ENCODE data around the gene TSSK1B. TPM values are rescaled to one million over a fixed set of nuclear protein-coding genes. Genes with fewer than 3 reads are reported as not detected.

The TSSK1B gene
- total and polyA plus RNA-seq, 2 experiments from 2014 or later = 0.52 TPM; not detected in 1

DNA sequence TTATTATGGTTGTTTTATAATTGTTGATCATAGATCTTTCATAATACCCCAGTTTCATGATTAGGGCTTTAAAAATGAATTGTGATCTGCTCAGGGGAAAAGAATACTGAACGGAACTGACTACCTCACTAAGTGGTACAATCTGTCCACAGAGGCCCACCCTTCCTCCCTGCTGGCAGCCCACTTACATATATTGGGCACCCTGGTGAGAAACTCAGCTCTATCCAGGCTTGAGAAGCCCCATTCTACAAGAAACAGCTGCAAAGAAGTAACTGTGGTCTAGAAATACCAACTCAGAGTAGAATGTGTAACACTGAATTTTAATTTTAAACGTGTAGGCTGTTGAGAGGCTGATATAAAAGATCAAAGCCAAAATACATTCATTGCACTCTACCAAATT lies 46.9 kb downstream of the TSSK1B start (continued):
- TF ChIP-seq, protein P1, sequence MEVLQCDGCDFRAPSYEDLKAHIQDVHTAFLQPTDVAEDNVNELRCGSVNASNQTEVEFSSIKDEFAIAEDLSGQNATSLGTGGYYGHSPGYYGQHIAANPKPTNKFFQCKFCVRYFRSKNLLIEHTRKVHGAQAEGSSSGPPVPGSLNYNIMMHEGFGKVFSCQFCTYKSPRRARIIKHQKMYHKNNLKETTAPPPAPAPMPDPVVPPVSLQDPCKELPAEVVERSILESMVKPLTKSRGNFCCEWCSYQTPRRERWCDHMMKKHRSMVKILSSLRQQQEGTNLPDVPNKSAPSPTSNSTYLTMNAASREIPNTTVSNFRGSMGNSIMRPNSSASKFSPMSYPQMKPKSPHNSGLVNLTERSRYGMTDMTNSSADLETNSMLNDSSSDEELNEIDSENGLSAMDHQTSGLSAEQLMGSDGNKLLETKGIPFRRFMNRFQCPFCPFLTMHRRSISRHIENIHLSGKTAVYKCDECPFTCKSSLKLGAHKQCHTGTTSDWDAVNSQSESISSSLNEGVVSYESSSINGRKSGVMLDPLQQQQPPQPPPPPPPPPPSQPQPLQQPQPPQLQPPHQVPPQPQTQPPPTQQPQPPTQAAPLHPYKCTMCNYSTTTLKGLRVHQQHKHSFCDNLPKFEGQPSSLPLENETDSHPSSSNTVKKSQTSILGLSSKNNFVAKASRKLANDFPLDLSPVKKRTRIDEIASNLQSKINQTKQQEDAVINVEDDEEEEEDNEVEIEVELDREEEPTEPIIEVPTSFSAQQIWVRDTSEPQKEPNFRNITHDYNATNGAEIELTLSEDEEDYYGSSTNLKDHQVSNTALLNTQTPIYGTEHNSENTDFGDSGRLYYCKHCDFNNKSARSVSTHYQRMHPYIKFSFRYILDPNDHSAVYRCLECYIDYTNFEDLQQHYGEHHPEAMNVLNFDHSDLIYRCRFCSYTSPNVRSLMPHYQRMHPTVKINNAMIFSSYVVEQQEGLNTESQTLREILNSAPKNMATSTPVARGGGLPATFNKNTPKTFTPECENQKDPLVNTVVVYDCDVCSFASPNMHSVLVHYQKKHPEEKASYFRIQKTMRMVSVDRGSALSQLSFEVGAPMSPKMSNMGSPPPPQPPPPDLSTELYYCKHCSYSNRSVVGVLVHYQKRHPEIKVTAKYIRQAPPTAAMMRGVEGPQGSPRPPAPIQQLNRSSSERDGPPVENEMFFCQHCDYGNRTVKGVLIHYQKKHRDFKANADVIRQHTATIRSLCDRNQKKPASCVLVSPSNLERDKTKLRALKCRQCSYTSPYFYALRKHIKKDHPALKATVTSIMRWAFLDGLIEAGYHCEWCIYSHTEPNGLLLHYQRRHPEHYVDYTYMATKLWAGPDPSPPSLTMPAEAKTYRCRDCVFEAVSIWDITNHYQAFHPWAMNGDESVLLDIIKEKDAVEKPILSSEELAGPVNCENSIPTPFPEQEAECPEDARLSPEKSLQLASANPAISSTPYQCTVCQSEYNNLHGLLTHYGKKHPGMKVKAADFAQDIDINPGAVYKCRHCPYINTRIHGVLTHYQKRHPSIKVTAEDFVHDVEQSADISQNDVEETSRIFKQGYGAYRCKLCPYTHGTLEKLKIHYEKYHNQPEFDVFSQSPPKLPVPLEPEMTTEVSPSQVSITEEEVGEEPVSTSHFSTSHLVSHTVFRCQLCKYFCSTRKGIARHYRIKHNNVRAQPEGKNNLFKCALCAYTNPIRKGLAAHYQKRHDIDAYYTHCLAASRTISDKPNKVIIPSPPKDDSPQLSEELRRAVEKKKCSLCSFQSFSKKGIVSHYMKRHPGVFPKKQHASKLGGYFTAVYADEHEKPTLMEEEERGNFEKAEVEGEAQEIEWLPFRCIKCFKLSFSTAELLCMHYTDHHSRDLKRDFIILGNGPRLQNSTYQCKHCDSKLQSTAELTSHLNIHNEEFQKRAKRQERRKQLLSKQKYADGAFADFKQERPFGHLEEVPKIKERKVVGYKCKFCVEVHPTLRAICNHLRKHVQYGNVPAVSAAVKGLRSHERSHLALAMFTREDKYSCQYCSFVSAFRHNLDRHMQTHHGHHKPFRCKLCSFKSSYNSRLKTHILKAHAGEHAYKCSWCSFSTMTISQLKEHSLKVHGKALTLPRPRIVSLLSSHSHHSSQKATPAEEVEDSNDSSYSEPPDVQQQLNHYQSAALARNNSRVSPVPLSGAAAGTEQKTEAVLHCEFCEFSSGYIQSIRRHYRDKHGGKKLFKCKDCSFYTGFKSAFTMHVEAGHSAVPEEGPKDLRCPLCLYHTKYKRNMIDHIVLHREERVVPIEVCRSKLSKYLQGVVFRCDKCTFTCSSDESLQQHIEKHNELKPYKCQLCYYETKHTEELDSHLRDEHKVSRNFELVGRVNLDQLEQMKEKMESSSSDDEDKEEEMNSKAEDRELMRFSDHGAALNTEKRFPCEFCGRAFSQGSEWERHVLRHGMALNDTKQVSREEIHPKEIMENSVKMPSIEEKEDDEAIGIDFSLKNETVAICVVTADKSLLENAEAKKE (CRISPR knock-in tag; IDR thresholded peaks at IDR 0.05) = no peak

DNA sequence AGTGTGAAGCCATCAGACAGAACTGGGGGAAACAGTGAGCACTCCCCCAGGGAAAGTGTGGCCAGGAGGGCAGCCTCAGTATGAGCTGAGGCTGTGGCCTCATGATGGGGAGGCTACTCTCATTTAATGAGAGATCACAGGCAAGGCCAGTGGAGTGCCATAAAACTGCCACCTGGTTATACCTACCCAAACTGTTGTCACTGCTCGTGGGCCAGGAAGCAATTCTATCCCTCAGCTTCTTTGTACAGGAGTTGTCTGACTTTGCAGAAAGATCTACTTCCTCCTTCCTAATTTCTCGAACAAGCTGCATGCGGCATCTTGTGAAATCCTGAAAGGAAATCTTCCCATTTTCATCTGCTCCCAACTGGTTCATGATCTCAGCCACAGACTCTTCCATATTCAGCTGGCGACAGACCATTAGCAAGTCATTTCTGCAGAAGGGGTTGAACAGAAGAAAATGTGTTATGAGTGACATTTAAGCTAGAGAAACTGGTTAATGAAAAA lies 50.0 kb downstream of the TSSK1B start:
- no peak for ATAC-seq

More for the DNA sequence above, 50.0 kb downstream of the TSSK1B start:
- Histone ChIP-seq H3K4me2 (no peak overlapping the region), H3K4me3 (no peak overlapping the region), H2AFZ (no peak overlapping the region), H3K27me3 (ENCODE audit: insufficient read depth) (no peaks in the 10 kb centered on the region), H3K27ac (ENCODE audit: low read depth) (no peak overlapping the region), H3K79me2 (replicated peaks; ENCODE audit: insufficient read depth) (no peaks in the 10 kb centered on the region), H4K20me1 (replicated peaks; ENCODE audit: insufficient read depth) (no peaks in the 10 kb centered on the region), H3K4me1 (ENCODE audit: insufficient read depth) (no peaks in the 10 kb centered on the region), H3F3A (replicated peaks; ENCODE audit: low read depth) (no peaks in the 10 kb centered on the region), H3K36me3 (ENCODE audit: insufficient read depth) (no peaks in the 10 kb centered on the region), H3K9me2 (ENCODE audit: insufficient read depth) (peaks cover 3% of the 10 kb centered on the region; the same call in 1 of the 2 replicates)
- Mint-ChIP-seq H3K27me3 (ENCODE audit: insufficient read depth, low read depth, poor library complexity) (peaks cover 4% of the 10 kb centered on the region), H3K9me3 (no peaks in the 10 kb centered on the region), H3K4me3 (no peak overlapping the region), H3K27ac (no peak overlapping the region), H3K4me1 (peaks cover 4% of the 10 kb centered on the region; the same call in 1 of the 3 replicates), H3K36me3 (ENCODE audit: low read depth) (no peaks in the 10 kb centered on the region)
- DNase-seq (ENCODE audit: low spot score) = no peak
- TF ChIP-seq ZNF331 (CRISPR knock-in tag; IDR thresholded peaks at IDR 0.05; ENCODE audit: low read depth) (no peak), EZH2phosphoT487 (IDR thresholded peaks at IDR 0.05; ENCODE audit: unreplicated experiment) (no peak), POLR2AphosphoS5 (IDR thresholded peaks at IDR 0.05; ENCODE audit: low read depth) (no peak), JUNB (IDR thresholded peaks at IDR 0.05; ENCODE audit: unreplicated experiment) (no peak)
- TF ChIP-seq, protein P2, sequence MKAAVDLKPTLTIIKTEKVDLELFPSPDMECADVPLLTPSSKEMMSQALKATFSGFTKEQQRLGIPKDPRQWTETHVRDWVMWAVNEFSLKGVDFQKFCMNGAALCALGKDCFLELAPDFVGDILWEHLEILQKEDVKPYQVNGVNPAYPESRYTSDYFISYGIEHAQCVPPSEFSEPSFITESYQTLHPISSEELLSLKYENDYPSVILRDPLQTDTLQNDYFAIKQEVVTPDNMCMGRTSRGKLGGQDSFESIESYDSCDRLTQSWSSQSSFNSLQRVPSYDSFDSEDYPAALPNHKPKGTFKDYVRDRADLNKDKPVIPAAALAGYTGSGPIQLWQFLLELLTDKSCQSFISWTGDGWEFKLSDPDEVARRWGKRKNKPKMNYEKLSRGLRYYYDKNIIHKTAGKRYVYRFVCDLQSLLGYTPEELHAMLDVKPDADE (IDR thresholded peaks at IDR 0.05) = no peak
- TF ChIP-seq, protein P3, sequence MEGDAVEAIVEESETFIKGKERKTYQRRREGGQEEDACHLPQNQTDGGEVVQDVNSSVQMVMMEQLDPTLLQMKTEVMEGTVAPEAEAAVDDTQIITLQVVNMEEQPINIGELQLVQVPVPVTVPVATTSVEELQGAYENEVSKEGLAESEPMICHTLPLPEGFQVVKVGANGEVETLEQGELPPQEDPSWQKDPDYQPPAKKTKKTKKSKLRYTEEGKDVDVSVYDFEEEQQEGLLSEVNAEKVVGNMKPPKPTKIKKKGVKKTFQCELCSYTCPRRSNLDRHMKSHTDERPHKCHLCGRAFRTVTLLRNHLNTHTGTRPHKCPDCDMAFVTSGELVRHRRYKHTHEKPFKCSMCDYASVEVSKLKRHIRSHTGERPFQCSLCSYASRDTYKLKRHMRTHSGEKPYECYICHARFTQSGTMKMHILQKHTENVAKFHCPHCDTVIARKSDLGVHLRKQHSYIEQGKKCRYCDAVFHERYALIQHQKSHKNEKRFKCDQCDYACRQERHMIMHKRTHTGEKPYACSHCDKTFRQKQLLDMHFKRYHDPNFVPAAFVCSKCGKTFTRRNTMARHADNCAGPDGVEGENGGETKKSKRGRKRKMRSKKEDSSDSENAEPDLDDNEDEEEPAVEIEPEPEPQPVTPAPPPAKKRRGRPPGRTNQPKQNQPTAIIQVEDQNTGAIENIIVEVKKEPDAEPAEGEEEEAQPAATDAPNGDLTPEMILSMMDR (conservative IDR thresholded peaks at IDR 0.05; ENCODE audit: low read depth in 2 of 2) = no peak

All from GM23338 (cell line).